Measurements from ENCODE around the gene TBL3. TPM values are rescaled to one million over a fixed set of nuclear protein-coding genes. Genes with fewer than 3 reads are reported as not detected.

Gene TBL3
- total RNA-seq, 1 donor from 2014 or later, result 87.5 TPM

GRCh38 chr16:1964506-1965395, 7.1 kb upstream of the TBL3 start, which contains the start of gene RPS2:
TSS of gene RPS2 (minus strand) at chr16:1964826. CDS start at chr16:1964625, 201 bp downstream.
- intact Hi-C loops (cut with micrococcal nuclease), result loop anchor here (1.0 to 2.0 kb wide), 3 partner anchors 8 to 26 kb away; partner anchors contain the start of genes MSRB1 and TBL3
- peak within 1 kb of the TSS; percentile 97 for H3K27ac Mint-ChIP-seq
- peaks cover 54% of the 10 kb centered on the region for H3K36me3 Mint-ChIP-seq (ENCODE audit: low read depth)
- peaks cover 31% of the 10 kb centered on the region for H3K4me1 Mint-ChIP-seq
- H3K4me3 Mint-ChIP-seq, result peak within 1 kb of the TSS; percentile 99
- peak; percentile 100 for DNase-seq
- H3K9me3 Mint-ChIP-seq, result no peaks in the 10 kb centered on the region
- H3K27me3 Mint-ChIP-seq, result no peaks in the 10 kb centered on the region

- H3K4me1 Mint-ChIP-seq, result peaks cover 26% of the 10 kb centered on the region
- H3K27ac Mint-ChIP-seq, result peak overlapping the region; percentile 97
- intact Hi-C loops (cut with micrococcal nuclease), result loop anchor here (2.0 kb wide), 1 partner anchor 25 kb away; no protein-coding TSS in a partner anchor
- H3K36me3 Mint-ChIP-seq (ENCODE audit: low read depth), result peaks cover 47% of the 10 kb centered on the region
- H3K27me3 Mint-ChIP-seq, result no peaks in the 10 kb centered on the region
- no peaks in the 10 kb centered on the region for H3K9me3 Mint-ChIP-seq
- no peak for DNase-seq
- H3K4me3 Mint-ChIP-seq, result peak overlapping the region; percentile 99
Observed at GRCh38 chr16:1965396-1966001, 6.4 kb upstream of the TBL3 start.

- no peak for DNase-seq
- peaks cover 41% of the 10 kb centered on the region for H3K36me3 Mint-ChIP-seq (ENCODE audit: low read depth)
- no peaks in the 10 kb centered on the region for H3K9me3 Mint-ChIP-seq
- intact Hi-C loops (cut with micrococcal nuclease), result no loop called here
- H3K4me3 Mint-ChIP-seq, result peak within 1 kb of the TSS; percentile 99
- no peaks in the 10 kb centered on the region for H3K27me3 Mint-ChIP-seq
- H3K4me1 Mint-ChIP-seq, result peaks cover 24% of the 10 kb centered on the region
- H3K27ac Mint-ChIP-seq, result peak within 1 kb of the TSS; percentile 97
Observed at GRCh38 chr16:1966460-1966859, 5.4 kb upstream of the TBL3 start, which contains the start of gene RNF151. TSS of gene RNF151 (plus strand) at chr16:1966856. CDS start at chr16:1966882, 26 bp downstream.

GRCh38 chr16:1968146-1968953, 3.5 kb upstream of the TBL3 start:
- Mint-ChIP-seq H3K9me3 (no peaks in the 10 kb centered on the region), H3K4me3 (no peak overlapping the region), H3K27me3 (no peaks in the 10 kb centered on the region), H3K27ac (no peak overlapping the region), H3K4me1 (peaks cover 26% of the 10 kb centered on the region), H3K36me3 (ENCODE audit: low read depth) (peaks cover 30% of the 10 kb centered on the region)
- intact Hi-C loops (cut with micrococcal nuclease), result no loop called here
- no peak for DNase-seq

- Mint-ChIP-seq H3K9me3 (no peaks in the 10 kb centered on the region), H3K27me3 (no peaks in the 10 kb centered on the region), H3K36me3 (ENCODE audit: low read depth) (peaks cover 24% of the 10 kb centered on the region), H3K27ac (peak overlapping the region; percentile 95), H3K4me1 (peaks cover 16% of the 10 kb centered on the region), H3K4me3 (peak overlapping the region; percentile 99)
- DNase-seq, result peak; percentile 74
- intact Hi-C loops (cut with micrococcal nuclease), result loop anchor here (1.0 to 5.0 kb wide), 3 partner anchors 8 to 35 kb away; partner anchors contain the start of genes RPS2 and ZNF598
Observed at GRCh38 chr16:1972490-1972877, 631 bp downstream of the TBL3 start.

- intact Hi-C loops (cut with micrococcal nuclease), result loop anchor here (5.0 kb wide), 1 partner anchor 34 kb away; the partner anchor contains the start of gene ZNF598
- H3K36me3 Mint-ChIP-seq (ENCODE audit: low read depth), result peaks cover 28% of the 10 kb centered on the region
- peak overlapping the region; percentile 9 for H3K4me3 Mint-ChIP-seq
- no peak overlapping the region for H3K27ac Mint-ChIP-seq
- peaks cover 16% of the 10 kb centered on the region for H3K4me1 Mint-ChIP-seq
- no peaks in the 10 kb centered on the region for H3K9me3 Mint-ChIP-seq
- no peaks in the 10 kb centered on the region for H3K27me3 Mint-ChIP-seq
- DNase-seq, result no peak
Observed at GRCh38 chr16:1973461-1974156, 1.8 kb downstream of the TBL3 start.

GRCh38 chr16:1974157-1975070, 2.6 kb downstream of the TBL3 start:
- peaks cover 16% of the 10 kb centered on the region for H3K4me1 Mint-ChIP-seq
- DNase-seq, result no peak
- intact Hi-C loops (cut with micrococcal nuclease), result loop anchor here (5.0 kb wide), 1 partner anchor 33 kb away; the partner anchor contains the start of gene ZNF598
- peak overlapping the region; percentile 41 for H3K4me3 Mint-ChIP-seq
- H3K9me3 Mint-ChIP-seq, result no peaks in the 10 kb centered on the region
- no peaks in the 10 kb centered on the region for H3K27me3 Mint-ChIP-seq
- H3K36me3 Mint-ChIP-seq (ENCODE audit: low read depth), result peaks cover 31% of the 10 kb centered on the region
- H3K27ac Mint-ChIP-seq, result no peak overlapping the region

GRCh38 chr16:1975432-1976215, 3.8 kb downstream of the TBL3 start:
- H3K27me3 Mint-ChIP-seq, result peaks cover 2% of the 10 kb centered on the region
- H3K36me3 Mint-ChIP-seq (ENCODE audit: low read depth), result peaks cover 32% of the 10 kb centered on the region
- intact Hi-C loops (cut with micrococcal nuclease), result no loop called here
- DNase-seq, result no peak
- no peaks in the 10 kb centered on the region for H3K9me3 Mint-ChIP-seq
- no peak overlapping the region for H3K4me3 Mint-ChIP-seq
- peaks cover 16% of the 10 kb centered on the region for H3K4me1 Mint-ChIP-seq
- no peak overlapping the region for H3K27ac Mint-ChIP-seq

- H3K27me3 Mint-ChIP-seq, result peaks cover 5% of the 10 kb centered on the region
- H3K9me3 Mint-ChIP-seq, result no peaks in the 10 kb centered on the region
- no peak overlapping the region for H3K4me3 Mint-ChIP-seq
- H3K36me3 Mint-ChIP-seq (ENCODE audit: low read depth), result peaks cover 32% of the 10 kb centered on the region
- no peak for DNase-seq
- no peak overlapping the region for H3K27ac Mint-ChIP-seq
- H3K4me1 Mint-ChIP-seq, result peaks cover 12% of the 10 kb centered on the region
- intact Hi-C loops (cut with micrococcal nuclease), result no loop called here
Observed at GRCh38 chr16:1976216-1976520, 4.3 kb downstream of the TBL3 start.

- Mint-ChIP-seq H3K4me3 (no peak overlapping the region), H3K4me1 (peaks cover 5% of the 10 kb centered on the region), H3K36me3 (ENCODE audit: low read depth) (peaks cover 24% of the 10 kb centered on the region)
Observed at GRCh38 chr16:1976951-1977874, 5.4 kb downstream of the TBL3 start.

GRCh38 chr16:1977875-1978268, 6.0 kb downstream of the TBL3 start:
- no peak overlapping the region for H3K4me3 Mint-ChIP-seq
- H3K4me1 Mint-ChIP-seq, result peaks cover 2% of the 10 kb centered on the region
- H3K9me3 Mint-ChIP-seq, result no peaks in the 10 kb centered on the region
- H3K36me3 Mint-ChIP-seq (ENCODE audit: low read depth), result peaks cover 22% of the 10 kb centered on the region
- peaks cover 19% of the 10 kb centered on the region for H3K27me3 Mint-ChIP-seq
- intact Hi-C loops (cut with micrococcal nuclease), result no loop called here
- no peak overlapping the region for H3K27ac Mint-ChIP-seq
- DNase-seq, result no peak

More at GRCh38 chr16:1976951-1977874, 5.4 kb downstream of the TBL3 start:
- no peak for DNase-seq
- H3K27me3 Mint-ChIP-seq, result peaks cover 13% of the 10 kb centered on the region
- H3K27ac Mint-ChIP-seq, result no peak overlapping the region
- intact Hi-C loops (cut with micrococcal nuclease), result no loop called here
- no peaks in the 10 kb centered on the region for H3K9me3 Mint-ChIP-seq

Data from activated CD4-positive, alpha-beta T cell treated with anti-CD3 and anti-CD28 coated beads, Interleukin-2, amount 10 ng/mL, durations not matched to agents 24 days and 14 days (primary cell).